A673 (cell line): ENCODE results near the gene ITGA11. TPM values are rescaled to one million over a fixed set of nuclear protein-coding genes. Genes with fewer than 3 reads are reported as not detected.

Experiments used
- BruUV-seq: library from RNA; stranded (reverse); fragments of 400-500 nt; replicated peaks from 2 replicates; lab custom pipeline; 2021; lab: Mats Ljungman, UMichigan
- CTCF ChIA-PET: fragments of 300-600 bp; sonication (Branson Sonifier 250); formaldehyde crosslinking; loops from one replicate; lab custom pipeline; 2022; ENCODE audit warnings: antibody characterized with exemption; lab: Charles Lee
- POLR2A ChIA-PET: fragments of 300-600 bp; sonication (Branson Sonifier 250); formaldehyde crosslinking; loops from one replicate; lab custom pipeline; 2022; ENCODE audit warnings: antibody characterized with exemption; ENCODE audit not compliant: low non-redundant PET; lab: Charles Lee
- DNase-seq: peaks from one replicate; pipeline ENCODE4 v3.0.0-alpha.2; 2015; ENCODE audit warnings: low spot score
- H3K27ac ChIP-seq: fragments of 200-600 bp; sonication (generic); 2 replicates; pipeline ENCODE4 v1.5.1; 2016; ENCODE audit warnings: mixed run types, low read depth, mild to moderate bottlenecking, mixed read lengths, antibody characterized with exemption, low read length; ENCODE audit not compliant: poor library complexity, severe bottlenecking
- H3K27me3 ChIP-seq: fragments of 200-600 bp; sonication (generic); replicated peaks from 2 replicates; pipeline ENCODE4 v1.6.1; 2017; ENCODE audit warnings: mixed run types, low read depth, mild to moderate bottlenecking, mixed read lengths, antibody characterized with exemption, low read length; ENCODE audit not compliant: insufficient read depth, poor library complexity
- H3K36me3 ChIP-seq: fragments of 200-600 bp; sonication (generic); 2 replicates; pipeline ENCODE4 v1.6.1; 2016; ENCODE audit warnings: mixed run types, mild to moderate bottlenecking, mixed read lengths, antibody characterized with exemption, low read length; ENCODE audit not compliant: insufficient read depth, poor library complexity, severe bottlenecking
- H3K4me1 ChIP-seq: fragments of 200-600 bp; sonication (generic); 2 replicates; pipeline ENCODE4 v1.6.1; 2017; ENCODE audit warnings: mixed run types, mild to moderate bottlenecking, mixed read lengths, antibody characterized with exemption, low read length; ENCODE audit not compliant: insufficient read depth, poor library complexity, severe bottlenecking
- H3K4me3 ChIP-seq: fragments of 200-600 bp; sonication (generic); 2 replicates; pipeline ENCODE4 v1.5.1; 2016; ENCODE audit warnings: low read depth, mixed run types, mild to moderate bottlenecking, mixed read lengths, low read length; ENCODE audit not compliant: poor library complexity, severe bottlenecking
- H3K9me3 ChIP-seq: fragments of 200-600 bp; sonication (generic); 2 replicates; pipeline ENCODE4 v1.6.1; 2016; ENCODE audit warnings: mixed run types, low read depth, mild to moderate bottlenecking, mixed read lengths, antibody characterized with exemption, low read length; ENCODE audit not compliant: poor library complexity, severe bottlenecking
- EZH2 ChIP-seq: fragments of 200-600 bp; sonication (generic); IDR thresholded peaks from 2 replicates; pipeline ENCODE4 v1.6.1; 2017; ENCODE audit warnings: borderline replicate concordance, low read depth, mild to moderate bottlenecking, mixed read lengths, antibody characterized with exemption, low read length; ENCODE audit not compliant: poor library complexity, severe bottlenecking
- intact Hi-C: fragments of 100-400 bp; cut with micrococcal nuclease; formaldehyde crosslinking; loops from one replicate; pipeline ENCODE4 v1.10.0; 2022; ENCODE audit not compliant: unreplicated experiment
- total RNA-seq: library from RNA; stranded (reverse); gene quantifications from 2 replicates; pipeline ENCODE4 v1.2.3, GENCODE V29; 2021
- TF ChIP-seq, protein P1 (sequence below): fragments of 300-800, 200-600 bp; sonication (generic); conservative IDR thresholded peaks from 2 replicates; pipeline ENCODE4 v1.5.1; 2017; ENCODE audit warnings: low read depth, mild to moderate bottlenecking, antibody characterized with exemption, low read length, moderate library complexity, mixed read lengths

The ITGA11 gene
- total RNA-seq, 1 experiment from 2014 or later = 0.45 TPM

DNA sequence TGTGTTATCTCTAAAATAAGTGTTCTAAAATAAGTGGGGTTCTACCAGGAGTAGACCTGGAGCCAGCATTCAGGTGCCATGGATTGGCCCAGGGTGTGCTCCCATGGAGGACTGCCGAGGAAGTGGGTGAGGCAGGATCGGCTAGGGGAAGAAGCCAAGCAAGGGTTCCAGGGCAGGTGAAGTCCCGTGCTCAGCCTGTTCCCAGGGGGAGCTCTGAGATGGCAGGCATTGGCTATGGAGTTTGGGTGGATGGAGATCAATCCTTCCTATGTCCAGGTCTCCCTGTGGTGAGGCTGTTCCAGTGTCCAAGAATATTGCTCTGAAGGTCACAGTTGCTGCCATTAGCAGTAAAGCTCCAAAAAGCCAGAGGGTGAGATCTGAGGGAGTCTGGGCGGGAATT lies 46.9 kb upstream of the ITGA11 start:
- CTCF ChIA-PET = no interaction called here
- no peaks in the 10 kb centered on the region for H3K9me3 ChIP-seq
- POLR2A ChIA-PET = no interaction called here
- H3K27me3 ChIP-seq = peaks cover 7% of the 10 kb centered on the region
- H3K4me3 ChIP-seq = no peak overlapping the region
- no peak for TF ChIP-seq EZH2
- TF ChIP-seq, protein P1, sequence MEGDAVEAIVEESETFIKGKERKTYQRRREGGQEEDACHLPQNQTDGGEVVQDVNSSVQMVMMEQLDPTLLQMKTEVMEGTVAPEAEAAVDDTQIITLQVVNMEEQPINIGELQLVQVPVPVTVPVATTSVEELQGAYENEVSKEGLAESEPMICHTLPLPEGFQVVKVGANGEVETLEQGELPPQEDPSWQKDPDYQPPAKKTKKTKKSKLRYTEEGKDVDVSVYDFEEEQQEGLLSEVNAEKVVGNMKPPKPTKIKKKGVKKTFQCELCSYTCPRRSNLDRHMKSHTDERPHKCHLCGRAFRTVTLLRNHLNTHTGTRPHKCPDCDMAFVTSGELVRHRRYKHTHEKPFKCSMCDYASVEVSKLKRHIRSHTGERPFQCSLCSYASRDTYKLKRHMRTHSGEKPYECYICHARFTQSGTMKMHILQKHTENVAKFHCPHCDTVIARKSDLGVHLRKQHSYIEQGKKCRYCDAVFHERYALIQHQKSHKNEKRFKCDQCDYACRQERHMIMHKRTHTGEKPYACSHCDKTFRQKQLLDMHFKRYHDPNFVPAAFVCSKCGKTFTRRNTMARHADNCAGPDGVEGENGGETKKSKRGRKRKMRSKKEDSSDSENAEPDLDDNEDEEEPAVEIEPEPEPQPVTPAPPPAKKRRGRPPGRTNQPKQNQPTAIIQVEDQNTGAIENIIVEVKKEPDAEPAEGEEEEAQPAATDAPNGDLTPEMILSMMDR = no peak
- intact Hi-C loops = no loop called here
- H3K27ac ChIP-seq = no peak overlapping the region
- DNase-seq = no peak
- no TSS peak for BruUV-seq
- no peaks in the 10 kb centered on the region for H3K36me3 ChIP-seq
- no peaks in the 10 kb centered on the region for H3K4me1 ChIP-seq

DNA sequence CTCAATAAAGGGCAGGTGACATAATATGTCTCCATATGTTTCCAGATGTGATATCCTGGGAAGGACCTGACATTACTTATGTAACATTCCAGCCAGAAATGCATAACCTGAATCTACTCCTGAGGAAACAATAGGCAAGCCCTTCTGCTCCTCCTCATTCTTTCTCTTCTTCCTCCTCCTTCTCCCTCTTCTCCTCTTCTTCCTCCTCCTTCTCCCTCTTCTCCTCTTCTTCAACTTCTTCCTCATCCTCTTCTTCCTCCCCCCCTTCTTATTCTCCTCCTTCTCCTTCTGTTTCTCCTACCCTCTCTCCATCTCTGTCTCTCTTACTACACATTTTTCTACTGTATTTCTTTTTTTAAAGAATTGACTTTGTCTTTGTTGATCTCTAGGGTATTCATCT lies 43.5 kb upstream of the ITGA11 start:
- H3K27me3 ChIP-seq = peaks cover 10% of the 10 kb centered on the region
- H3K4me1 ChIP-seq = no peaks in the 10 kb centered on the region
- intact Hi-C loops = no loop called here
- no peak for DNase-seq
- H3K36me3 ChIP-seq = no peaks in the 10 kb centered on the region
- no TSS peak for BruUV-seq
- no peak overlapping the region for H3K27ac ChIP-seq
- no peak for TF ChIP-seq EZH2
- TF ChIP-seq, protein P1 = no peak
- CTCF ChIA-PET = no interaction called here
- no peaks in the 10 kb centered on the region for H3K9me3 ChIP-seq
- POLR2A ChIA-PET = no interaction called here
- H3K4me3 ChIP-seq = no peak overlapping the region

DNA sequence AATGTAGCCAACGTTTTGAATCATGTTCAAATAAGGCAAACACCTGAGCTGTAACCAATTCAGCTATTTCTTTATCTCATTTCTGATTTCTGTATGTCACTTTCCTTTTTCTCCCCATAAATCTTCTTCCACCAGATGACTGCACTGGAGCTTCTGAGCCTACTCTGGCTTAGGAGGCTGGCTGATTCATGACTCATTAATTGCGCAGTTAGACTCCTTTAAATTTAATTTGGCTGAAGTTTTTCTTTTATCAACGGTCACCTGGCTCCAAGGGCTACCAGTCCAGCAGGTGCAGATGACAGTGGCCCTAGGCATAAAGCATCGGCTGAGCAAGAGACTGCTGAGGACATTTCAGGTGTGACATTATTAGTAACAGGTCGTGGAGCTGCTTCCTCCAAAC lies 39.6 kb upstream of the ITGA11 start:
- peaks cover 10% of the 10 kb centered on the region for H3K27me3 ChIP-seq
- intact Hi-C loops = no loop called here
- CTCF ChIA-PET = no interaction called here
- no peaks in the 10 kb centered on the region for H3K9me3 ChIP-seq
- H3K36me3 ChIP-seq = no peaks in the 10 kb centered on the region
- H3K4me3 ChIP-seq = no peak overlapping the region
- DNase-seq = no peak
- POLR2A ChIA-PET = no interaction called here
- no peaks in the 10 kb centered on the region for H3K4me1 ChIP-seq
- no peak for TF ChIP-seq EZH2
- TF ChIP-seq, protein P1 = no peak
- H3K27ac ChIP-seq = no peak overlapping the region
- BruUV-seq = no TSS peak
